NCI-H524 treated with DMSO at 0.1 percent for 48 hours (cell line): ENCODE data around the gene IQGAP2.

Experiments used
- DNase-seq: peaks from one replicate; lab custom pipeline; 2025; lab: John Stamatoyannopoulos, UW

Gene IQGAP2

DNA sequence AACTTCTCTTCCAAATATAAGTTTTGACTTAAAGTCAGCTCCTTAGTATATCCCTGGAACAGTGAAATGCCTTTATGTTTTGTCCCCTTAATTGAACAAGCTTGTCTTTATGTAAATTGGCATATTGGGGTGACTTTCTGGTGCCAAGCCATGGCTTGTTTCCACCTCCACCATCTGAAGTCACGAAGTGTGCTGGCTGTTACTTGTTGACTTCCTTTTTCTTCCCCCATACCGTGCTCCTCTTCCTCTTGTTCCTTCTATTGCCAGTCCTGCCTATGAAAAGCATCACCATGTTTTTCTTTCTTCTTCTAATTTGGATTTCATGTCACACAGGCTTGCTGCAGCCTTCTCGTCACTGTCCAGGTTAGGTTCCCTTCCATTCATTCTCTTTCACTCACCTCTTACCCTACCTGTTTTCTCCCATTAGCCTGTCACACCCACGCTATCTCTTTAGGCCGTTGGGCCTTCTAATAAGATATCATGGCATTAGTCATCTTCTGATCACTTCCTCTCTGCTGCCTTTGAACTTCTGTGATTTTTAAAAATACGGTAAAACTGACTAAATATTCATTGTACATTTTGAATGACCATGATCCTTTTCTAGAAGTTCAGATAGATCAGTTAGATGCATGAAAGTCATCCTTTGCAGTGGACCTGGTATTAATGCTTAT lies 48.1 kb downstream of the IQGAP2 start:
- no peak for DNase-seq

DNA sequence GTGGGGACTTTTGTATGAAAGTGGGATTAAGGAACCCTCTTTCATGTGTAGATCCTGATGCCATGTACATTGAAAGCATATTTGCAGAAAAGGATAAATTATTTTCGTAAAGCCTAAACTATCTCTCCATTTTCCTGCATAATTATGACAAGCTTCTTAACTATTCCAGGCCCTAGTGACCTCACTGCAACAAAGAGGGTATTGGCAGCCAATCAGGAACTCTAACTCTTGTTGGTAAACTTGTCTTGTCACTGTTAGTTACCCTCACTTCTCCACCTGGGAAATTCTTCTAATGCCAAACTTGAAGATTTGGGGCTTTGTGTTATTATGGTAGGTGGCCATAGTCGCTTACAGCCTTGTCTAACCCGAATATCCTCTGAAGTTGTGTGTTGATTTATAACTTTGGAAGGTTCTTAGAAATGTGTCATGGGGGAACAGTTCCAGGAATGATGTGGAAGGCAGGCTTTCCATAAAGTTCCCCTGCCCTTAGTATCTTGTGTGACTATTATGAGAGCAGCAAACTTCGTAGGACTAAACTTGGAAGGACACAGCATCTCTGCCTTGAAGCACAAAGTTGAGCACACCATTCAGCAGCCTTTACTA lies 52.5 kb downstream of the IQGAP2 start:
- DNase-seq = no peak

DNA sequence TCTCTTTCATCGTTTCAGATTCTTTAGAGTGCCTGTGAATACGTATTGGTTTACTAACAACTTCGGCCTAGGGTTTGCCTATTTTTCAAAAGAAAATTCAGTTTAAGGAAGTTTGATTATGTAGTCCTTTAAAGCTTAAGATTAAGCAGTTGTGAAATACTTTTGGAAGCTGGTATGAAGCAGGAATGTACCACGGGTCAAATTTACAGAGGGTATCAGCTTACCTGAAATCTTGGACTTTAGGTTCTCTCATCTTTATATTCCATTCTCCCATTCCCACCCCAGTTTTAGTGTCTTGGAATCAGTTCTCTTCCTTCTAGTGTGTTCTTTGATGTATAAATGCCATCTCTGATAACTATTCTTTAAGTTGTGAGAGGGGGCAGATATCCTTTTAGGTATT lies 53.2 kb downstream of the IQGAP2 start:
- no peak for DNase-seq

DNA sequence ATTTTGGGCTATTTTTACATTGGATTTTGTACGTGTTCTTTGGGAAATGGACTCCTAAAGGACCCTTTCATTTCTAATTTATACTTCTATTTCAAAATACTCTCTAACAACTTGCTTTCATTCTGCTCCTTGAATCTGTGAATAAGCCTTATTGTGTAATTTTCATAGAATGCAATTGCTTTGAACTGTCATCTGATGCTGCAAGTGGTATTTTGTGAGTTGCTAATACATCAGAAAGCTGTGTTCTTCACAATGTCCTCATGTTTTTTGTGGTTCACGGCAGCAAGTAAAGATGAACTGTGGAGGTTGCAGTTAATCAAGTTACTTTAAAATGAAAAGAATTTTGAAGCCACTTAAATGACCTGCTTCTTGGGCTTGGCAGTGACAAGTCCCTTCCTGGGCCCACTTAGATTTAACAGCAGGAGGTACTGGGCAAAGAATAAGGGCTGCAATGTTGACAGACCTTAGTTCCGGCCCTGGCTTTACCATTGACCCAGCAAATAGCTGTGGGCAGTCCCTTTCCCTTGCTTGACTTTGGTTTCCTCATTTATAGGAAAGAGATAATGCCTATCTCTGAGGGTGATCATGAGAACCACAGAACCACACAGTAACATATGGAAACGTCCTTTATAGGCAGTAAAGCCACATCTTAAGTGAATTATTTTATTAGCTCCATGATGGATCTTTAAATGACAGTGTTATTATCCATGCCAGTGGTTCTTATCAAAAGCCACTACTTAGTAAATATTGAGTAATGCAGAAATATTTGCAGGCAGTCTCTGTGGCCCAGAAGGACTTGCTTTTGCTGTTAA lies 54.8 kb downstream of the IQGAP2 start:
- DNase-seq = no peak

DNA sequence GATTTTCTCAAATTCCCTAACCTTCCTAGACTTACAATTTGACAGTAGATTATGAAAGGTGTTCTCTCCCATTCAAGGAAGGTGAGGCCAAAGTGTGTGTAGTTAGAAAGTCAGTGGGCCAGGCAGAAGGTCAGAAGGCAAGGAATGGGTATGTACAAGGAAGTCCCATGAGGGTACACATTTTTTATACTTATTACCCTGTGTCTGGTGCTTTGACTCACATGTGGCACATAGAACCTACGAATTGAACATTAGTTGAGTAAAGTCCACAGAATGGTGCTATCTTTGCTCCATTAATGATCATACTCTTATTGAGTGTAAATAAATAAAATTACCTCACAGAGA lies 55.4 kb downstream of the IQGAP2 start:
- no peak for DNase-seq

DNA sequence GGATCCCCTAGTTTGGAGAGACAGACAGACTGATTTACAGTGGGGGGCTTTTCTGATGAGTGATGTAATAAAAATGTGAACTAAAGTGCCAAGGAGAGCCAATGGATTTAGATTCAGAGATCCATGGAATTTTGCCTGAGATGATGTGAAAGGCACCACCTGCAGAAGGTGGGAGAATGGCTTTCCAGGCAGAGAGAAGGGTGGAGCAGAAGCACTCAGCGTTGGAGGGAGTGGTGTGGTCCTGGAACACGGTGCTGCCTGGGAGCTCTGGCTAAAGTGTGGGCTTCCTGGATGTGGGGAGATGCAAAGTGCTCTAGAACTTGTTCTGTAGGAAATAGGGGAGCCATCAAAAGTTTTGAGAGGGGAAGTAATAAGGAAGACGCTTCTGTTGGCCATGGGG lies 57.0 kb downstream of the IQGAP2 start:
- no peak for DNase-seq

DNA sequence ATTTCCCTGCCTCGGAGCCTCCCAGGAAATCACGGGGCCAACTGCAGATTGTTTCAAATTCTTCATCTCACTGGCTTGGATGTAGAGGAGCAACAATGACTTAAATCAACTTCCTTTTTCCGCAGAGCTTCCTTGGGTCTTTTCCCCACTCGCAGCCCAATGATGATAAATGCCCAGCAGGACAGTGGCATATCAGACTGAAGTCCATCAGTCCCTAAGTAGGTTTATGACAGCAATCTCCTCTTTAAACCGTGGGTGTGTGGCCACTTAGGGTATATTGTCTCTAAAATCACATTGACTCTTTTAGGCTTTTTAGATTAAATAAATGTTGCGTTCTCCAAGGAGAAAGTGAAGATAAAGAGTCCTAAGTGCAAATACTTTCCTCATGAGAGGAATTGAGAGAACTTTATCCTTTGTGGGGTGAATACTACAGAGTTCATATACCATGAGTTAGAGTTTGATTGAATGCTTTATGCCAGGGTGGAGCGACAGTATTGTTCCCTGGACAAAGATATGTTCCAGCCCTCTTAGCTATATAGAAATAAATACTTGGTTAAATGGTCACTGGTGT lies 59.1 kb downstream of the IQGAP2 start:
- DNase-seq = no peak

DNA sequence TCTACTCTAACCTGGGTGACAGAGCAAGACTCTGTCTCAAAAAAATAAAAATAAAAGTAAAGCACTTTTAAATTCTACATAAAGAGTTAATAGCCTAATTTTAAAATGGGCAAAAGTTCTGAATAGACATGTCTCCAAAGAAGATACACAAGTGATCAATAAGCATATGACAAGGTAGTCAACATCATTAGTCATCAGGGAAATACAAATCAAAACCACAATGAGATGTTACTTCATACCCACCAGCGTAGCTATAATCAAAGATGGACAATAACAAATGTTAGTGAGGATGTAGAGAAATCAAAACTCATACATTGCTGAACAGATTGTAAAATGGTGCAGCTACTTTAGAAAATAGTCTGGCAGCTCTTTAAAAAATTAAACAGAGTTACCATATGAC lies 64.1 kb downstream of the IQGAP2 start:
- no peak for DNase-seq

DNA sequence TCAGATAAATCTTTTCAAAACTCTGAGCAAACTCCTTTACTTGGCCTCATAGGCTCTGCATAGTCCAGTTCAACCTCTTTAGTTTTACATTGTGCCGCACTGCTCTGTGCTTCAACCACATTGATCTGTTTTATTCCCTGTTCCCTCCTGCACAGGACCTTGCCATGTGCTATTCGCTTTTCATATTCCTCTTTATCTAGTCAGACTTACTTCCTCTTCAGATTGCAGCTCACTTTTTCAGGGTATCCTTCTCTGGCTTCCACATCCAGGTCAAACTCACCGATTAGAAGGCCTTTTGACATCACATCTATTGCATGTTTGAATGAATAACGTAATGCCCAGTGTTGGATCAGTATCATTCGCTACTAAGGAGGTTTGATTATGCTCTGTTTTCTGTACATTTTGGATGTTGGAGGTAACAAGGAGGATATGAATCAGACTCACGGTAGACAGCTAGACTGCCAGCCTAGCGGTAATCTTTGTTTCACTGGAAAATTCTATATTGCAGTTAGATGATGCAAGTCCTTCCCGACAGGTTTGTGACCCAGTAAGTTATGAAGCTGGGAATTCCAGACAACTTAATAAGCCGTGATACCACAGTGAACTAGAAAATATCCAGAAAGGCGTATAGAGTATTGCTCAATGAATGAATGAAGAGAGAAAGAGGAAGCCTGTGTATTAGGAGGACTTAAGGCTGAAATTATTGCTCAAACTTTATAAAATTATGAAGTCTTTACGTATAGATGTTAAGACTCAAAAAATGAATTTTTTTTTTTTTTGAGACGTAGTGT lies 65.7 kb downstream of the IQGAP2 start:
- no peak for DNase-seq

DNA sequence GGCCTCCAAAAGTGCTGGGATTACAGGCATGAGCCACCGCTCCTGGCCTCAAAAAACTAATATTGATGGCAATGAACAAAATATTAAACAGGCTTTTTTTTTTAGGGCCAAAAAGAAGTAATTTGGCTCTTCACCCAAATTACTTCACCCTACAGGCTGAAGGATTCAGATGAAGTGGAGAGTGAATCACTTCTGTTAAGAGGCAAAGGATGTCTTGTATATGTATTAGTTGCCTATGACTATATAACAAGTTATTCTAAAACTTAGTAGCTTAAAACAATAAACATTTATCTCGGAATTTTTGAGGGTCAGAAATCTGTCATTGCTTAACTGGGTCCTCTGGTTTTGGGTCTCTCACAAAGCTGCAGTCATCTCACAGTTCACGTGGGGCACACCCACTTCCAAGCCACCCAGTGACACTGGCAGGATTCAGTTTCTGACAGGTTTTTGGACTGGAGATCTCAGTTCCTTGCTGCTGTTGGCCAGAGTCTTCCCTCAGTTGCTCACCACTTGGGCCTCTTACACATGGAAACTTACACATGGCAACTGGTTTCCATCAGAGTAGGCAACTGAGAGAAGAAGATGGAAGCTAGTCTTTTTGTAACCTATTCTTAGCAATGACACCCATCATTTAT lies 66.7 kb downstream of the IQGAP2 start:
- no peak for DNase-seq

DNA sequence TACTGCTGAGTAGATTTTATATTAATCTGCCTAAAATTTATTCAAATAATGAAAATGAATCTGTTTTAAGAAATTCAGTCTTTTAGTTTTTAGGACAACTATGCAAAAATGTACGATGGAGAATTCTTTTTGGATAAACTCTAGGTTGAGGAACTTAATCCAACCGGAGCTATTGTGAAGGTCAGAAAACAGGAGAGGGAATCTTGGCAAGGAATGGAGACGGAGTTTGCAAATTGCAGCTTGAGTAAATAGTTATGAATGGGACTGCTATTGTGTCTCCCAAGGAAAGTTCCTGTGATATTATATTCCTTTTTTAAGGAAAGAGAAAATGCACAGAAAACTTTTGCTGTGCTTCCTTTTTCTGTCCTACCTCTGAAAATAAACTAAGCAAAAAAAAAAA lies 67.9 kb downstream of the IQGAP2 start:
- no peak for DNase-seq

DNA sequence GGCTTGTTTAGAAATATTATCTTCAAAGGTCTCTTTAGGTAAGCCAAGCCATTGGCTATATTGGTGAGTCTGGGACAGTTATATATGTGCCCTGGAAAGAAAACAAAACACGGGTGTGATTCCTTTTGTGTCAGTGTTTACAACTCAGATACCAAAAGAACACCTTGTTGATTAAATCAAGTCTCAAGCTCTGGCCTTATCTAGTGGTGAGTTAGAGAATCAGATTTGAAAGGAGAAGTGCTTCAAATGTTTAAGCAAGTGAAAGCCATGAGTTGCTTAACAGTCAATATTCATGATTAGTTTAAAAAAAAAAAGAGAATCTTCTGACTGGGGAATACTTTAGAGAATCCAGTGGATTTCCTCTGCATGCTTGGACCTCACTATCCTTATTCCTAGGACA lies 68.3 kb downstream of the IQGAP2 start:
- no peak for DNase-seq

DNA sequence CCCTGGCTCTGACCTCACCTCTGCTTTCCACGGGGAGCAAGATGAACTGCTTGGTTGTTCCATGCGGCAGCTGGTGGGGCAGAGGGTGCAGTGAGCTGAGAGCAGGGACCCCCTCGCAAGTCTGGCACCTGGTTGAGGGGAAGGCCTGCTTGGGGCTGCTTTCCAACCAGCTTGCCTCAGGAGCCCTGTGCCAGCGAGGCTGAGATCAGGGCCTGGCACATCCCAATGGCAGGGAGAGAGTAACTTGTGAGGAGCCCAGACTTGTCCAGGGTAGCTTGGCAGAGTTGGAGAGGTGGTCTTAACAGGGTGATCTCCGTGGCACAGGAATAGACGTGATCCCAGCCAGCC lies 68.9 kb downstream of the IQGAP2 start:
- DNase-seq = no peak

DNA sequence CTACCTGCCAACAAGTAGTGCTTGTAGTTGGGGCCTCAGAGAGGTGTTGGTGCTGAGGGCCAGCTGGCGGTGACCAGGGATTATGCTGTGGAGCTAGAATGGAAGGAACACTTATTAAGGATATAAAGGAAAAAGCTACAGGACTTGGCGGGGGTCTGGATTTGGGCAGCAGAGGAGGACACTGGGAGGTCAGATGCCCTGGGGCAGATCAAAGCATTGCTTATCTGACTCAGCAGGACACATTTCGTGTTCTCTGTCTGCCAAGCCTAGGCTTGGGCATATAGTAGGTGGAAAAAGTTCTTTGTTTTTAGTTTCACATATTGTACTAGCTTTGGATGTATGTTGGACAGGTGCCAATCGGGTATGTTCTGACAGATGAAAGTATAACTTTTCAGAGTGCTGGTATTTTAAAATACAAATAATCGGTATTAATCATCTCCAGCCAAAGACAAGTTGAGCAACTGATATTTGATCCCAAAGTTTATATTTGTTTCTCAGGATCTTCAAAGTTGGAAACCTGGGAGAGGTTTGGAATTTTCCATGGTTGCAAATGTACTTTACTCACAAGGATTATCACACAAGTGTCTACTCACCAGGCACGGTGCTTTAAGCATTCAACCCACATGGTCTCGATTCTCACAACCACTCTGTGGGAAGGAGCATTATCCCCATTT lies 69.4 kb downstream of the IQGAP2 start:
- DNase-seq = no peak

DNA sequence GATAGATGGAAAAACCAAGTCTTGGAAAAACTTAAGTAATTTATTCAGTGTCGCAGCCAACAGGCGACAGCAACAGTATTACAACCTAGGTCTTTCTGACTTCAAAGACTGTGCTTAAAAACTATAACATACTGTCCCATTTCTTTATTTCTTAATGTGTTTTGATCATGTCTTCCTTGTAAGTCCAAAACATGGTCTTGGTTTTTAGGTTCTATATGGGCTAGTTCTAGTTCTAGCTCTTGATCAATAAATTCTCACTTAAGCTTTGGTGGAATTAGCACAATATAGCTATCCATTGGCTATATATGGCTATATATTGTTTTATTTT lies 69.9 kb downstream of the IQGAP2 start:
- no peak for DNase-seq

DNA sequence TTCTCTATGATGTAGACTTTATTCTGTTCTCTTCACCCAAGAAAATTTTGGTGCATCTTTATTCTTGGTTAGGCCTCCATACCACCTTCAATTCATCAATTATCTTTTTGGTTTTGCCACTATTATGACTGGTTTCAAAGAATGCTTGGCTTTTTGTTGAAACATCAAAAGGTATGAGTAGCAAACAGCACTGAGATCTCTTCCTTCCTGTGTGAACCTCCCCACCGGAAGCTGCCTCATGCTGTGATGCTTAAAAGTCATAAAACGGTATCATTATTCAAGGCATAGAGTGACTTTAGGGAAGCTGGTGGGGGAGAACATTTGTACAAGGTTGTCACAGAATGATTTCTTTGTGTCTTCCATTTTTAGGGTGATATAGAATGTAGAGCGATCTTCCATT lies 70.6 kb downstream of the IQGAP2 start:
- DNase-seq = no peak

DNA sequence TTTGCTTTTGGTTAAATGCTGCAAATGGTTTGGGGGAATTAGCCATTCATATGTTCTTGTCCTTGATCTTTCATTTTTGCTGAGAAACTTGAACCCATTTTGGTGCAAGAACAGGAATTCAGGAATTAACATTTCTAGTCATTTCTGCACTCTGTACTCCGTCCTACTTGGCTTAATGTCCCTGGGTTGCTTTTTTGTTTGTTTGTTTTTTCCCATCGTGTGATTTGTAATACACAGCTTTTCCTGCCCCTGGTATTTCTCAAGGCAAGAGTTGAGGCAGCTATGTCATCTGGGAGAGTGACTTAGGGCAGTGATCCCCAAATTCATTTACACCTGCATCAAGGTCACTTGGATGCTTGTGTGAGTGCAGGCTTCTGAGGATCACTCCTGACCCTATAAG lies 71.3 kb downstream of the IQGAP2 start:
- no peak for DNase-seq

DNA sequence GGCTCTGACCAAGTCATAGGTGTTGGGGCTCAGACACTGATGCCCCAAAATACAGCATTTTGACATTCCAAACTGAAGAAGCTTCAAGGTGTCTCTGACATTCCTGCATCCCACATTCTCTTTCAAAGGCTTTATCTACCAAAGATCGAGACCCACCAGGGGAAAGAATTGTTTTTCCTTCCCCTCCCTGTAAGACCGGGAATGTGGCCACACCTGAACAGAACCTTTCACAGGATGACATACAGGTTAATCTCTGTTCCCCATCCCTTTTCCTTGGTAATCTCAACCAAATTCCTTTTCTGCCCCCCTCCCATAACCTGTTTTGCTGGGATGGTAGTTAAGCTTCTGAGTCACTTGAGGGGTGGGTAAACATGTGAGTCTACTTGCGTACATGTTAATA lies 72.3 kb downstream of the IQGAP2 start:
- no peak for DNase-seq

DNA sequence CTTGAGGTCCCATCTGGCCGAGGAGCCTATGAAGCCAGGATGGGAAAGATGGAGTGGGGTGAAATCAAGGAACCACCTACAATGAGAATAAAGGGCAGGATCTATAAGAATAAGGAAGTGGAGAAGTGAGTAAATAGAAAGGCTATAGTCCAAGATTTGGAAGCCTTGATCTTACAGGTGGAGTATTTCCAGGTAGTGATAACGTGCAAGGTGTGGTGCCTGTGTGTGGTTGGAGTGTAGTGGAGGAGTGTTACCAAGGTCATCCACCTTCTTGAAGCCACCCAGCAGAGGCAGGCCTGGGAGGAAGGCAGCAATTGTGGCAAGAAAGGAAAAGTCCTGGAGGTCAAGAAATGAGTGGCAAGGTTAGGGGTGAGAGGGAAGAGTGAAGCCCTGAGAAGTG lies 72.9 kb downstream of the IQGAP2 start:
- DNase-seq = no peak

DNA sequence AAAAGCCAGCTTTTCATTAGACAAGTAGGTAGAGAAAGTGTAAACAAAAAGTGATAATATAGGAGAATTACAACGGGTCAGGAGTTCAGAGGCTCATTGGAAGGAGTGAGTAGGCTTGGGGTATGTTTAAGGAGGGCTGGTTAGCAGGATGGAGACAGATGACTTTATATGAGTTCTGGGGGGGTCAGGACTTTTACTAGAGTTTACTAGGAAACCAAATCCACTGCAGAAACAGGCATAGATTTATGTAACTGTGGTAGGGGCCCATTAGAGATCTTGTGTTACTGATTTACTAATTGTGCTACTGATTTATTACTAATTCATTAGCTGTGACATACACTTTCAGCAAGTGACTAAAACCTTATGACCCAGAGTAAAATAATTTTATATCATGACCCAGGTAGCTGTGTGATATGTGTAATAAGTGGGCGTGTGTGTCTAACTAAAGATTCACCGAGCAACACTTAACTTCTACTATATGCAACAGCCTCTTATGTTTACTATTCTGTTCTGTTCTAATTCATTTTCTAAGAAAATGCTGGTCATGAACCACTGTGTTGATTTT lies 73.5 kb downstream of the IQGAP2 start:
- no peak for DNase-seq

DNA sequence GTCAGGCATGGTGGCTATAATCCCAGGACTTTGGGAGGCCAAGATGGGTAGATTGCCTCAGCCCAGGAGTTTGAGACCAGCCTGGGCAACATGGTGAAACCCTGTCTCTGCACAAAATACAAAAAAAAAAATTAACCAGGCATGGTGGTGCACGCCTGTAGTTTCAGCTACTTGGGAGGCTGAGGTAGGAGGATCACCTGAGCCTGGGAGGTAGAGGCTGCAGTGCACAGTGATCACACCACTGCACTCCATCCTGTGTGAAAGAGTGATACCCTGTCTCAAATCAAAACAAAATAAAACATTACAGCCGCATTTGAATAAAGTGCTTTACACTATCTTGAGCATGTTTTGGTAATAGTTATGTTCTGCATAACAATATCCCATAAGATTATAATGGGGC lies 74.0 kb downstream of the IQGAP2 start:
- DNase-seq = no peak
